Measurements from ENCODE around the gene ZNF580.

DNA sequence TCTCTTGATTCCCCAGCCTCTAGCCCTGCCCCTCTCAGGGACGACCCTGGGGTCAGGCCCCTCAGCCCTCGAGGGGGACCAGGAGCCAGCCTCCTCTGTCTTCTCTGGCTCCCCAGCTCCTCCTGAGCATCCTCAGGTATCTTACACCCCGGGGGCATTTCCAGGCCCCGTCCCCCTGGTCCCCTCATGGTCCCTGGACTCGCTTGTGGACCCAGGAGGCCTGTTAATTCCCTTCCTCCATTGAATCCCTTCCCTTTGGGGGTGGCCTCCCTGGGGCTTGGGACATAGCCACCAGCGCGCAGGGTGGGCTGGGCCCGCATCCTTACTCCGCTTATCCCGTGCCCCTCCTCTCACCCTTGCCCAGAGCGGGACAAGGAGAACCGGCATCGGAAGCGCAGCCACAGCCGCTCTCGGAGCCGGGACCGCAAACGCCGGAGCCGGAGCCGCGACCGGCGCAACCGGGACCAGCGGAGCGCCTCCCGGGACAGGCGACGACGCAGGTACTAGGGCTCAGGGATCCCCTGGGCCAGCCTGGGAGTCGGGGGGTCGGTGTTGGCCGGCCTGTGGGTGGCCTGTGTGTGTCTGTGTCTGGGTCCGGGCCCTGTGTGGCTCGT, 18.2 kb downstream of the ZNF580 start:
- TF ChIP-seq, protein P1, sequence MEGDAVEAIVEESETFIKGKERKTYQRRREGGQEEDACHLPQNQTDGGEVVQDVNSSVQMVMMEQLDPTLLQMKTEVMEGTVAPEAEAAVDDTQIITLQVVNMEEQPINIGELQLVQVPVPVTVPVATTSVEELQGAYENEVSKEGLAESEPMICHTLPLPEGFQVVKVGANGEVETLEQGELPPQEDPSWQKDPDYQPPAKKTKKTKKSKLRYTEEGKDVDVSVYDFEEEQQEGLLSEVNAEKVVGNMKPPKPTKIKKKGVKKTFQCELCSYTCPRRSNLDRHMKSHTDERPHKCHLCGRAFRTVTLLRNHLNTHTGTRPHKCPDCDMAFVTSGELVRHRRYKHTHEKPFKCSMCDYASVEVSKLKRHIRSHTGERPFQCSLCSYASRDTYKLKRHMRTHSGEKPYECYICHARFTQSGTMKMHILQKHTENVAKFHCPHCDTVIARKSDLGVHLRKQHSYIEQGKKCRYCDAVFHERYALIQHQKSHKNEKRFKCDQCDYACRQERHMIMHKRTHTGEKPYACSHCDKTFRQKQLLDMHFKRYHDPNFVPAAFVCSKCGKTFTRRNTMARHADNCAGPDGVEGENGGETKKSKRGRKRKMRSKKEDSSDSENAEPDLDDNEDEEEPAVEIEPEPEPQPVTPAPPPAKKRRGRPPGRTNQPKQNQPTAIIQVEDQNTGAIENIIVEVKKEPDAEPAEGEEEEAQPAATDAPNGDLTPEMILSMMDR (IDR thresholded peaks at IDR 0.05) = no peak
- TF ChIP-seq POLR2A (IDR thresholded peaks at IDR 0.05) = no peak
